BLaER1 (cell line): ENCODE data around the gene TRIM23.
"Not testable (repeated sequence)": the region's sequence is repeated elsewhere in the genome, so short reads cannot be mapped to it uniquely, and the experiment has no call there.

Experiments
- H3K27ac ChIP-seq: shearing (Covaris generic); formaldehyde crosslinking; 2 replicates; pipeline ENCODE4 v1.8.1; 2022
- H3K27me3 ChIP-seq: shearing (Covaris generic); formaldehyde crosslinking; 2 replicates; pipeline ENCODE4 v1.8.1; 2022
- H3K36me3 ChIP-seq: shearing (Covaris generic); formaldehyde crosslinking; 2 replicates; pipeline ENCODE4 v1.8.1; 2022
- H3K4me1 ChIP-seq: shearing (Covaris generic); formaldehyde crosslinking; 2 replicates; pipeline ENCODE4 v1.8.1; 2022
- H3K4me2 ChIP-seq: shearing (Covaris generic); formaldehyde crosslinking; 2 replicates; pipeline ENCODE4 v1.8.1; 2022
- H3K4me3 ChIP-seq: shearing (Covaris generic); formaldehyde crosslinking; 2 replicates; pipeline ENCODE4 v1.8.1; 2022
- H3K9ac ChIP-seq: shearing (Covaris generic); formaldehyde crosslinking; 2 replicates; pipeline ENCODE4 v1.8.1; 2022
- H3K9me3 ChIP-seq: shearing (Covaris generic); formaldehyde crosslinking; 2 replicates; pipeline ENCODE4 v1.8.1; 2022
- H4K20me1 ChIP-seq: shearing (Covaris generic); formaldehyde crosslinking; 2 replicates; pipeline ENCODE4 v1.8.1; 2022
- Cebpa-rat ChIP-seq: shearing (Covaris generic); IDR thresholded peaks from 2 replicates; pipeline ENCODE4 v1.8.1; 2022

TRIM23 gene

GRCh38 chr5:65625743-65626142, 1.6 kb upstream of the TRIM23 start:
- peak overlapping the region; percentile 94 for H3K4me2 ChIP-seq

GRCh38 chr5:65624571-65625555, 730 bp upstream of the TRIM23 start, which contains the start of the genes SHLD3 and TRAPPC13:
TSS of gene SHLD3 (plus strand) at chr5:65625027. CDS start at chr5:65629588, 4,561 bp downstream.
TSS of gene TRAPPC13 (plus strand) at chr5:65625027. CDS start at chr5:65625061, 34 bp downstream.
- Histone ChIP-seq H3K36me3 (peaks cover 18% of the 10 kb centered on the region), H3K4me1 (peaks cover 42% of the 10 kb centered on the region), H3K9ac (peak within 1 kb of the TSS; percentile 90), H3K4me3 (peak within 1 kb of the TSS; percentile 87), H3K9me3 (no peaks in the 10 kb centered on the region), H3K27ac (peak within 1 kb of the TSS; percentile 82), H3K27me3 (no peaks in the 10 kb centered on the region), H3K4me2 (peak within 1 kb of the TSS; percentile 94), H4K20me1 (peaks cover 14% of the 10 kb centered on the region; the same call in 1 of the 2 replicates)
- no peak for TF ChIP-seq Cebpa-rat

More at GRCh38 chr5:65625743-65626142, 1.6 kb upstream of the TRIM23 start:
- H3K9me3 ChIP-seq: no peaks in the 10 kb centered on the region
- peaks cover 42% of the 10 kb centered on the region for H3K4me1 ChIP-seq
- peak overlapping the region; percentile 82; the same call in 1 of the 2 replicates for H3K27ac ChIP-seq
- peaks cover 20% of the 10 kb centered on the region for H3K36me3 ChIP-seq
- H4K20me1 ChIP-seq: peaks cover 14% of the 10 kb centered on the region; the same call in 1 of the 2 replicates
- peak overlapping the region; percentile 90 for H3K9ac ChIP-seq
- peak overlapping the region; percentile 87 for H3K4me3 ChIP-seq
- H3K27me3 ChIP-seq: no peaks in the 10 kb centered on the region
- TF ChIP-seq Cebpa-rat: no peak

DNA sequence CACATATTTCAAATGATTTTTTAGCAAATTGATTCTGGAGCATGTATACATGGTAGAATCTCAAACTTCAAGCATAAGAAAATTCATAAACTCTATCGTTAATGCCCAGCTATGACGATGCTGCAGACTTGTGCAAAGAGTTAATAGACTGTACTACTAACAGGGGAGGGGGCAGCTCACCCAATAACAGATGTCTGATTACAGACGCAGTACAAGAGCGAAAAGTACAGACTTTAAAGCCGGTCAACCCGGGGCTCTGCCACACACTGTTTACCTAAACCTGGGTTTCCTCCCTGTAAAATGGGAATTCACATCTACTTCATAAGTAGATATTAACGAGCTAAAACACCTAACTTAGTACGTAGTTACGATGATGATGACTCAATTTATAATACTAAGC, 651 bp downstream of the TRIM23 start:
- Histone ChIP-seq H3K27me3 (no peaks in the 10 kb centered on the region), H3K4me1 (peaks cover 42% of the 10 kb centered on the region), H3K36me3 (peaks cover 8% of the 10 kb centered on the region), H3K27ac (peak overlapping the region; percentile 82), H3K4me2 (peak overlapping the region; percentile 94), H3K9ac (peak overlapping the region; percentile 90), H3K9me3 (no peaks in the 10 kb centered on the region), H4K20me1 (peaks cover 26% of the 10 kb centered on the region; the same call in 1 of the 2 replicates), H3K4me3 (peak overlapping the region; percentile 87)
- no peak for TF ChIP-seq Cebpa-rat

- H3K36me3 ChIP-seq: peaks cover 11% of the 10 kb centered on the region; the same call in 1 of the 2 replicates
- not testable (repeated sequence) for H3K27me3 ChIP-seq, H3K4me3 ChIP-seq, H3K9me3 ChIP-seq, H3K27ac ChIP-seq
- peak overlapping the region; percentile 94 for H3K4me2 ChIP-seq
- peaks cover 42% of the 10 kb centered on the region for H3K4me1 ChIP-seq
- H3K9ac ChIP-seq: 0 out of 2 replicates have a peak overlapping the region, but pooled peaks have one; percentile 18
- H4K20me1 ChIP-seq: peaks cover 31% of the 10 kb centered on the region; the same call in 1 of the 2 replicates
Measured at GRCh38 chr5:65621961-65622360, 2.2 kb downstream of the TRIM23 start.

DNA sequence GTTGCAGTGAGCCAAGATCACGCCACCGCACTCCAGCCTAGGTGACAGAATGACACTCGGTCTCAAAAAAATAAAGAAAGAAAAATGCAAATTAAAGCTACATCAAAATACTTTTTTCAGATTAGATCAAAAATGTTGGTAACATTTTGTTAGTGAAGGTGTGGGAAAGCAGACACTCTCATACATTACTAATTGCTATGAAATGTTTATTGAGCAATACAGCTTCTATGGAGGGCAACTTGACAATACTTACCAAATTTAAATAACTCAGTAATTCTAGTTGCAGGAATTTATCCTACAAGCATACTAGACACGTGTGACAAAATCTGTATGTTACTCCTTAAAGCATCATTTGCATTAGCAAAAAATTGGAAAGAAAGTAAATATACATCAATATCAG, 4.1 kb downstream of the TRIM23 start:
- Histone ChIP-seq H4K20me1 (peaks cover 36% of the 10 kb centered on the region), H3K9me3 (no peaks in the 10 kb centered on the region), H3K27ac (no peak overlapping the region), H3K4me3 (no peak overlapping the region), H3K4me1 (peaks cover 28% of the 10 kb centered on the region), H3K27me3 (no peaks in the 10 kb centered on the region), H3K4me2 (no peak overlapping the region), H3K36me3 (peaks cover 24% of the 10 kb centered on the region), H3K9ac (no peak overlapping the region)
- no peak for TF ChIP-seq Cebpa-rat

GRCh38 chr5:65612298-65612907, 11.7 kb downstream of the TRIM23 start:
- H4K20me1 ChIP-seq: peaks cover 16% of the 10 kb centered on the region
- H3K4me1 ChIP-seq: no peaks in the 10 kb centered on the region
- no peak for TF ChIP-seq Cebpa-rat
- peaks cover 84% of the 10 kb centered on the region for H3K36me3 ChIP-seq
- no peak overlapping the region for H3K9ac ChIP-seq
- H3K4me3 ChIP-seq: no peak overlapping the region
- H3K27me3 ChIP-seq: no peaks in the 10 kb centered on the region
- no peak overlapping the region for H3K27ac ChIP-seq
- H3K4me2 ChIP-seq: no peak overlapping the region
- no peaks in the 10 kb centered on the region for H3K9me3 ChIP-seq

DNA sequence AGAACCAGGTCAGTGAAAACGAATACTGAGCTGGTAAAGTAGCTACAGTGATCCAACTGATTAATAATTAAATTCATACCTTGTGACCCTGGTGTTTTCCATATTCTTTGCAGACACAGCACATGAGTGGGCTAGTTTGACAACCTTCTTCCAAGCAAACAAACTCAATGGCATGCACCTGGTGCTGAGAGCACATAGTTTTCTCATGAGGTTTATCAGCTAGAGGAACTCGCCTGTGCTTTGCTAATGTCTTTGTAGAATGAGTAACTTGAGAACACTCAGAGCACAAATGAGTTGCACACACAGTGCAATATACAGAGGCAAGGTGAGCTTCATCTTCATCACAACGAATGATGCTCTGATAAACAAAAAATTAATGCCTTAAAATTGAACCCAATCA, 12.6 kb downstream of the TRIM23 start:
- H3K36me3 ChIP-seq: peaks cover 88% of the 10 kb centered on the region
- no peak overlapping the region for H3K4me3 ChIP-seq
- H3K27me3 ChIP-seq: no peaks in the 10 kb centered on the region
- no peak overlapping the region for H3K4me2 ChIP-seq
- no peak overlapping the region for H3K27ac ChIP-seq
- no peak for TF ChIP-seq Cebpa-rat
- no peaks in the 10 kb centered on the region for H3K9me3 ChIP-seq
- no peaks in the 10 kb centered on the region for H3K4me1 ChIP-seq
- no peak overlapping the region for H3K9ac ChIP-seq
- peaks cover 16% of the 10 kb centered on the region for H4K20me1 ChIP-seq

DNA sequence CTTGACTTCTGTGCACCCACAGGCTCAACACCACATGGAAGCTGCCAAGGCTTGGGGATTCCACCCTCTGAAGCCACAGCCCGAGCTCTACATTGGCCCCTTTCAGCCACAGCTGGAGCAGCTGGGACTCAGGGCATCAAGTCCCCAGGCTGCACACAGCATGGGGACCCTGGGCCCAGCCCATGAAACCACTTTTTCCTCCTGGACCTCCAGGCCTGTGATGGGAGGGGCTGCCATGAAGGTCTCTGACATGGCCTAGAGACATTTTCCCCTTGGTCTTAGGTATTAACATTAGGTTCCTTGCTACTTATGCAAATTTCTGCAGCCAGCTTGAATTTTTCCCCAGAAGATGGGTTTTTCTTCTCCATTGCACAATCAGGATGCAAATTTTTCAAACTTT, 22.4 kb downstream of the TRIM23 start:
- not testable (repeated sequence) for H3K4me2 ChIP-seq, H3K27ac ChIP-seq, H3K27me3 ChIP-seq, H4K20me1 ChIP-seq, H3K4me3 ChIP-seq, H3K4me1 ChIP-seq, H3K9ac ChIP-seq
- H3K36me3 ChIP-seq: peaks cover 87% of the 10 kb centered on the region
- H3K9me3 ChIP-seq: peaks cover 29% of the 10 kb centered on the region

DNA sequence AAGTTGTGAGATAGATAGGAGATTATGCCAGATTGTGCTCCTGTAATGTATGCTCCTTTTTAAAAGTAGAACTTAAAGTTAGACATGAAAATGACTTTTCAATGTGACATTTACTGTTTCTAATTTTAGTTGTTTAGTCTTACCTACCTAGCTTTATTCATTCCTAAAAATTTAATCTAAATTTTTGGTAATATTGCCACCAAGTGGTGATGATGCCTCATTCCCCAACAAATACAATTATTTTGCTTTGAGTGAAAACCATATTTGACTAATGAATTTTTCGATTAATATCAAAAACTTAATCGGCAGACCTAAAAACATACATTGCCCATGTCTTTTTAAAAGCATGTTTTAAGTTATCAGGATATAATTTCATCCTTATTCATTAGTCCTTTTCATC, 35.4 kb downstream of the TRIM23 start:
- peaks cover 72% of the 10 kb centered on the region for H3K36me3 ChIP-seq
- no peaks in the 10 kb centered on the region for H4K20me1 ChIP-seq
- no peaks in the 10 kb centered on the region for H3K4me1 ChIP-seq
- H3K27me3 ChIP-seq: no peaks in the 10 kb centered on the region
- H3K4me3 ChIP-seq: no peak overlapping the region
- H3K4me2 ChIP-seq: no peak overlapping the region
- no peak overlapping the region for H3K9ac ChIP-seq
- H3K9me3 ChIP-seq: no peaks in the 10 kb centered on the region
- no peak for TF ChIP-seq Cebpa-rat
- H3K27ac ChIP-seq: no peak overlapping the region

GRCh38 chr5:65577141-65577540, 47.0 kb downstream of the TRIM23 start:
- Histone ChIP-seq H3K4me3 (no peak overlapping the region), H3K27ac (no peak overlapping the region), H3K27me3 (no peaks in the 10 kb centered on the region), H3K9ac (no peak overlapping the region), H4K20me1 (no peaks in the 10 kb centered on the region), H3K4me1 (peaks cover 11% of the 10 kb centered on the region), H3K36me3 (peaks cover 65% of the 10 kb centered on the region), H3K9me3 (no peaks in the 10 kb centered on the region), H3K4me2 (no peak overlapping the region)
- TF ChIP-seq Cebpa-rat: no peak
